GM12865 (cell line): Measurements from ENCODE around the gene INSYN2A.

ENCODE experiments used
- DNase-seq: peaks from one replicate; pipeline ENCODE4 v3.0.0; 2010; ENCODE audit warnings: low read depth
- H3K4me3 ChIP-seq: 2 replicates; pipeline ENCODE4 v1.5.1; 2011; ENCODE audit warnings: mild to moderate bottlenecking, low read depth, low read length, control low read depth
- TF ChIP-seq, protein P1 (sequence below): IDR thresholded peaks from 2 replicates; pipeline ENCODE4 v1.5.1; 2011; ENCODE audit warnings: low read length, control low read depth, low read depth, inconsistent platforms; ENCODE audit not compliant: insufficient read depth; ENCODE audit errors: missing control alignments

INSYN2A gene

DNA sequence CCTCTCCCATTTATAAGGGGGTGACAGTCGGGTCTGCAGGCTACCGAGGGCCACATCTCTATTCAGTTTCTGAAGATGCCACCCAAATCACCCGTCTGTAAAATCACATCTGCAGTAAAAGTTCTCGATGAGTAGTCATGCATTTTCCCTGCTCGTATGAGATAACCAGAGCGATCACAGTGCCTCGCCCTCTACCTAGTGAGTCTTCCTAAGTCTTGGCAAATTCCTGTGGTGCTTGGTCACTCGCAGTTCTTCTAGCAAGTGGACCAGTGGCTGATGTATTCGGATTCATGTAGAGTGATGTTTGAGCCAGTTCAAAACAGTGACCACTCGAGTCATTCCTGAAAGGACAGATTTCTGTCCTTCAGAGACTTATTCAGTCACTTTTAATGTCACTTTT lies 44.9 kb downstream of the INSYN2A start:
- TF ChIP-seq, protein P1, sequence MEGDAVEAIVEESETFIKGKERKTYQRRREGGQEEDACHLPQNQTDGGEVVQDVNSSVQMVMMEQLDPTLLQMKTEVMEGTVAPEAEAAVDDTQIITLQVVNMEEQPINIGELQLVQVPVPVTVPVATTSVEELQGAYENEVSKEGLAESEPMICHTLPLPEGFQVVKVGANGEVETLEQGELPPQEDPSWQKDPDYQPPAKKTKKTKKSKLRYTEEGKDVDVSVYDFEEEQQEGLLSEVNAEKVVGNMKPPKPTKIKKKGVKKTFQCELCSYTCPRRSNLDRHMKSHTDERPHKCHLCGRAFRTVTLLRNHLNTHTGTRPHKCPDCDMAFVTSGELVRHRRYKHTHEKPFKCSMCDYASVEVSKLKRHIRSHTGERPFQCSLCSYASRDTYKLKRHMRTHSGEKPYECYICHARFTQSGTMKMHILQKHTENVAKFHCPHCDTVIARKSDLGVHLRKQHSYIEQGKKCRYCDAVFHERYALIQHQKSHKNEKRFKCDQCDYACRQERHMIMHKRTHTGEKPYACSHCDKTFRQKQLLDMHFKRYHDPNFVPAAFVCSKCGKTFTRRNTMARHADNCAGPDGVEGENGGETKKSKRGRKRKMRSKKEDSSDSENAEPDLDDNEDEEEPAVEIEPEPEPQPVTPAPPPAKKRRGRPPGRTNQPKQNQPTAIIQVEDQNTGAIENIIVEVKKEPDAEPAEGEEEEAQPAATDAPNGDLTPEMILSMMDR, result no peak

GRCh38 chr10:127150136-127150535 lies 46.3 kb downstream of the INSYN2A start:
- no peak overlapping the region for H3K4me3 ChIP-seq
- TF ChIP-seq, protein P1, result no peak

More for the DNA sequence above, 44.9 kb downstream of the INSYN2A start:
- H3K4me3 ChIP-seq, result no peak overlapping the region
- DNase-seq, result no peak

GRCh38 chr10:127149501-127150081 lies 46.8 kb downstream of the INSYN2A start:
- no peak overlapping the region for H3K4me3 ChIP-seq
- TF ChIP-seq, protein P1, result no peak
- no peak for DNase-seq

More at GRCh38 chr10:127150136-127150535, 46.3 kb downstream of the INSYN2A start:
- no peak for DNase-seq

DNA sequence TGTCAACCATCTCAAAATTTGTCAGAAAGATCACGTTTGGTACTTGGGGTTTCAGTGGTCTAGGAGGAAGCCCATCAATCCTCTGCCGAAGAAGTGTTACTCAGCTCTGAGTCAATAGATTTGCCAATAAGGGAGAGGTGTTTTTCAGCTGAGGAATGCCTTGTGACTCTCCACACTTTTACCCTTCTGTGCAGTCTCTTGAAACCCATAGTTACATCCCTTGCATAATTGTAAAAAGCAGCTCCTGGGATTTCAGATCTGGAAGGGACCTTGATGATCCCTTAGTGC lies 47.5 kb downstream of the INSYN2A start:
- DNase-seq, result no peak
- H3K4me3 ChIP-seq, result no peak overlapping the region
- TF ChIP-seq, protein P1, result no peak

DNA sequence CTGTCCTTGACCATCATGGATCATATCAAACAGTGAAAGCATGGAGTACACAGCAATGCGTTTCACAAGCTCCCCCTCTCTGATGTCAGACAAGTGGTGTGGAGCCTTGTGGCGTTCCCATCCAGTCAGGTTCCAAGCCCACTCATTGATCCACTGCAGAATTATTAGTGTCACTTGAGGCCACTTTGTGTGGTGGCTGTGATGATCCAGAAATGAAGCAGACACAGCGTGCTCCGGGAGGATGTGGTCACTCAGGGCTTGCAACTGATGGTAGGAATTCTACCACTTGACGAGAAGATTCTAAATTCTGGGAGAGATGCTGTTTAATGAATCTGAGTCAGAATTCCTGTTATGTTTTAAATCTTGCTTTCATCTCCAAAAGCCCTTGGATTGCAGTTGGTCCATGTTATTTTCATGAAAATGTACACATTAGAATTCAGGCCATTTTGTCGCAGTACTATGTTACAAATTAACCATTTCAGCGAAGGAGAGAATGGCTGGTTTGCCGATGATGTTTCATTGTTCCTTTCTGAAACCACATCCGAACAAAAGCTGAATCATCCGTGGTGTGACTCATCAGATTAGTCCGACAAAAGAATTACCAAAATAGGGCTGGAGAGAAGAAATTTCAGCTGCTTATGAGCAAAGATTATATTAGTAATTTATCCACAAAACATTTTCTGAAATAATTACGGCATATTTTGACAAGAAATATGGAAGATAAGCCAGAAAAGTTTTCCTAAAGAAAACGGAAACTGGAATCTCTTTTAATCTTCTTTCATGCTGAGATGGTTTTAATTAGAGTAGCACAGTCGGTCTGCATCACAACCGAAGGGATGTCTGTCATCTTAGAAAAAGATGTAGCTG lies 48.1 kb downstream of the INSYN2A start:
- TF ChIP-seq, protein P1, result no peak
- no peak overlapping the region for H3K4me3 ChIP-seq
- no peak for DNase-seq

DNA sequence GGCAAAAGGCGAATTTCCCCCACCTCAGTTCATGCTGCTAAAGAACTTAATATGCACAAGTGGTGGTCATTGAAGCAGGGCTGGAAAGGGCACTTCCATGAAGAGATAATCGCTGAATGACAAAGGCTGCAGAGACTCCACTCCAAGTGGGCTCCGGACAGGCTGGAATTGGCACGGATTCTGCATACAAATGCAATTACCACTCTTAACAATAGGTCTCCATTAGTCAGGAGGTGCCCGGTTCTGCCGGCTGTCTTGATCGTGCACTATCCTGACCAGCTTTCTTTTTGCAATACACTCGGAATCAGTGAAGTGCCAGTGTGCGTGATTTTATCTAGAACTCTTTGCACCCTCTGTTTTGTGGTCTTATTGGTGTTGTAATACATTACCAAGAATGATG lies 49.7 kb downstream of the INSYN2A start:
- no peak for DNase-seq
- TF ChIP-seq, protein P1, result no peak
- H3K4me3 ChIP-seq, result no peak overlapping the region
